GM18867 (cell line): ENCODE results near the gene HRAS.
A peak's percentile ranks its signal among the peaks of the same experiment; 100 is the strongest.
"Not testable (repeated sequence)": the region's sequence is repeated elsewhere in the genome, so short reads cannot be mapped to it uniquely, and the experiment has no call there.

Experiments
- ATAC-seq: cut with Tn5 transposase; IDR thresholded peaks from one replicate; pipeline ENCODE4 v1.9.1; 2021; ENCODE audit warnings: mild to moderate bottlenecking, moderate library complexity; ENCODE audit not compliant: unreplicated experiment

Gene HRAS

DNA sequence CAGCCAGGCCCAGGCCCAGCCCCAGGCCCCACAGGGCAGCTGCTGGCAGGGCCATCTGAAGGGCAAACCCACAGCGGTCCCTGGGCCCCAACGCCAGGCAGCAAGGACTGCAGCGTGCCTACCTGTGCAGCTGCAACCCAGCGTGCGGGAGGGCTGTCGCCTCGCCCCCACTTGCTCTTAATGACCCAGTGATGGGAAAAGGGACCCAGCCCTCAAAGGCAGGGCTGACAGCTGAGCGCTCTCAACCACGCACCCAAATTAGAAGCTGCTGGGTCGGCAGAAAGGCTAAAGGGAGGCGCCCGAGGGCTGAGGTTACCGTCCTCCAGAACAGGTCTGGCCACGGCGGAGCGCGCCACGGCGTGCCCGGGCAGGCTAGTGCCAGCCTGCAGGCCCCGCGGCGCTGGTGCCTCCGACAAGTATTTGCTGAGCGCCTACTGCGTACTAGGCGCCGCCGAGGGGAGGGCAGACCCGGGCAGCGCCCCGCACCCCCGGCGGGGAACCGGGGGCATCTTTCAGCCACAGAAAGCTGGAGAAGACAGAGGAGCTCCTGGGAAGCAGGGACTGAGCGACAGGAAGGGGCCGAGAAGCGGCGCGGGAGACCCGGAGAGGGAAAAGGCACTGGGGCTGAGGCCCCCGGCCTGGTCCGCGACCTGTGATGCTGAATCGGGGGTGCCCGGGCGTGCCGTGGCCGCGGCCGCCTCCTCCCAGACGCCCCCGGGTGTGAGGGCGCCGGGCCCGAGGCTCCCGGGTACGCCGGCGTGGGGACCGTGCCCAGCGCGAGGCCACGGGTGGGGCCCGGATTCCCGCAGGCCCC is 773 bp downstream of the HRAS start:
- peak; percentile 1 for ATAC-seq

- no peak for ATAC-seq
These were observed 1.6 kb downstream of the HRAS start for GRCh38 chr11:533586-534395.

DNA sequence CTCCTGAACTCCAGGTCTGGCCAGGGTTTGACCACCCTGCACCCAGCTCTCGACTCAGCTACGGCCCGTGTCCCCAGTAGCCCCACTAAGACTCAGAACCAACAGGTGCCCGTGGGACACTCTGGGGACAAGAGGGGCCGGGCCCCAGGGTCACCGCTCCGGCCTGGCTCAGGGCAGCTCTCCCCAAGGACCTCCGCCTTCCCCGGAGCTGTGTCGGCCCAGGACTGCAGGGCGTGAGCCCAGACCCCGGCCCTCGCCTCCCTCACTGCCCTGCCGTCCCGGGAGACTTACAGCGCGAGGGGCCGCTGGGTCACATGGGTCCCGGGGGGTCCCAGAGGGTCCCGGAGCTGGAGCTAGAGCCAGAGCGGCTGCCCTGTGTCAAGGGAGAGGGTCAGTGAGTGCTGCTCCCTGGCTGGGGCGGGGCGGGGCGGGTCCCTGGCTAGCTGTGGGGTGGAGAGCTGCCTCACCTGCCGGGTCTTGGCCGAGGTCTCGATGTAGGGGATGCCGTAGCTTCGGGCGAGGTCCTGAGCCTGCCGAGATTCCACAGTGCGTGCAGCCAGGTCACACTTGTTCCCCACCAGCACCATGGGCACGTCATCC is 2.3 kb downstream of the HRAS start:
- no peak for ATAC-seq

DNA sequence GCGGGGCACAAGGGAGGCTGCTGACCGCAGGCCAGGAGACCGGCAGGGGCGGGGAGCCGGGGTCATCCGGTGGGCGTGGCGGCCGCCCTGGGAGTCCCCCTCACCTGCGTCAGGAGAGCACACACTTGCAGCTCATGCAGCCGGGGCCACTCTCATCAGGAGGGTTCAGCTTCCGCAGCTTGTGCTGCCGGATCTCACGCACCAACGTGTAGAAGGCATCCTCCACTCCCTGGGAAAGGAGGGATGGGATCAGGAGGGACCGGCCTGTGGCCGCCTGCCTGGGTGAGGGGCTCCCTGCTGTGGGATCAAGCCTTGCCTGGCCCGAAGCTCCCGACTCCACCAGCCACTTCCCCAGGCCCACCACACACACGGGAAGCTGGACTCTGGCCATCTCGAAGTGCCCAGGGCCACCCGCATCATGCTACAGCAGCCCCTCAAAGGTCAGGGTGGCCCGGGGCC is 2.8 kb downstream of the HRAS start:
- no peak for ATAC-seq

DNA sequence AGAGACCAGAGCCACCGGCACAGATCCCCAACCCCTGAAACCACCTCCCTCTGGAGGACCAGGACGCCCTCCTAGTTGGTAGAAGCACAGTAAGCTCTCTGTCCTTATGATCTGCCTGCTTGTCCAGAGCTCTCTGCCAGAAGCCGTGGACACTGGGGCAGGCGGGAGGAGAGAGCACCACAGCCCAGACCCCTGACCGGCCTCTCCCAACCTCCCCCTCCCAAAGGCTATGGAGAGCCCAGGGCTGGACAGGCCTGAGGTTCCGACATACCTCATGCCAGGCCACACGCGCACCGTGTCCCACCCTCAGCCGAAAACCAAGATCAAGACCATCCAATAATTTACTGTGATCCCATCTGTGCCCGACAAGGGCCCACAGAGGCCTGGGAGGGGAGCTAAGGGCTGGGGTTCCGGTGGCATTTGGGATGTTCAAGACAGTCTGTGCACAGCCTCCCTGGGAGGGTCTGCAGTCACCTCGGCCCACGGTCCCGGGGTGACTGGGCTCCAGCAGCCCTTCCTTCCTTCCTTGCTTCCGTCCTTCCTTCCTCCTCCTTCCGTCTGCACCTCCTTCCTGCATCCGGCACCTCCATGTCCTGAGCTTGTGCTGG is 3.4 kb downstream of the HRAS start:
- no peak for ATAC-seq

- no peak for ATAC-seq
These were observed 4.2 kb downstream of the HRAS start for GRCh38 chr11:530960-531831.

- ATAC-seq: no peak
These were observed 5.5 kb downstream of the HRAS start for GRCh38 chr11:529728-530411.

GRCh38 chr11:528815-529727 is 6.3 kb downstream of the HRAS start:
- no peak for ATAC-seq

- no peak for ATAC-seq
These were observed 7.1 kb downstream of the HRAS start for GRCh38 chr11:528166-528814.

GRCh38 chr11:526192-526591 is 9.2 kb downstream of the HRAS start:
- ATAC-seq: no peak

GRCh38 chr11:521177-521688 is 14.1 kb downstream of the HRAS start:
- ATAC-seq: no peak

- no peak for ATAC-seq
These were observed 14.8 kb downstream of the HRAS start for GRCh38 chr11:520428-521176.

DNA sequence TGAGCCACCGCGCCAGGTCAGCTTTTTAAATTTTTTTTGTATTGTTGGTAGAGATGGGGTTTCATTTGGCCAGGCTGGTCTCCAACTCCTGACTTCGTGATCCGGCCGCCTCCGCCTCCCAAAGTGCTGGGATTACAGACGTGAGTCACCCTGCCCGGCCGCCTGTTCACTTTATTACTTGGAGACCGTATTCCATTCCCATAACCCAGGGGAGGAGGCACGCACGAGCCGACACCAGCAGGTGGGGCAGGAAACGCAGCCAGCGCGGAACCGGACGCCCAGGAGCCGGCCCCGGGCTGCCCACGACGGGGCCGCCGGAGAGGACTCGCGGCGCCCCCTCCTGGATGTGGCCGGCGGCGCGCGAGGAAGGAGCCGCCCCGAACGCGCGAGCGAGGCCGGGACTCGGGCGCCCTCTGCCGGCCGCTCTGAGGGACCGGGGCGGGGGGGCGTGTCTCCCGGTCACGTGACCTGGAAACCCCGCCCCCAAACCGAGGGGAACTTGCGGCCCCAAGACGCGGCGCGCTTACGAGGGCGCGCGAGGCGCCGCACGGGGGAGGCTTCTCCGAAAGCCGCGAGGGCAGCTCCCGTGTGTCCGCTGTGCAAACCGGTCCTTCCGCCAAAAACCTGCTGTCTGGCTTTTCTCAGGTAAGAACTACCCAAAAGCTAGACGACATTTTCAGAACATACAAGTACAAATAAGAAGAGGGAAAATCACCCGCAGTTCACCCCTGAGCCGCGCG is 16.7 kb downstream of the HRAS start:
- ATAC-seq: peak; percentile 74

GRCh38 chr11:516918-517685 is 18.3 kb downstream of the HRAS start:
- ATAC-seq: not testable (repeated sequence)

GRCh38 chr11:516400-516799 is 19.0 kb downstream of the HRAS start:
- no peak for ATAC-seq

DNA sequence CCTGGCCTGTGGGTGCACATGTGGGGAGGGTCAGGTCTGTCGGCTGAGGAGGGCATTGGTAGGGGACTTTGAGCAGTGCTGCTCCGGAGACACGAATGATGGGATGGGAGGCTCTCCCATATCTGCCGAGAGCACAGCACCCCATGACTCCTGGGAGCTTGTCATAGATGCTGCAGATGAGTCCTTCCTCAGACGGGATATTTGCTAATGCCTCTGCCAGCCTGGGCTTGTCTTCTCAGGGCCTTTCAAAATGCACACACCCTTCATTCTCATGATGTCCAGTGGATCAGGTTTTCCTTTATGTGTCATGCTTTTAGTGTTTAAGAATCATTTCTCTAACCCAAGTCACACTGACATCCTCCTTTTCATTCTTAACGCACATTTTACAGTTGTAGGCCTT is 20.2 kb downstream of the HRAS start:
- no peak for ATAC-seq
